Adrenal gland (tissue), 12 donors: ENCODE data around the gene ANKMY1. TPM values are rescaled to one million over a fixed set of nuclear protein-coding genes. Genes with fewer than 3 reads are reported as not detected.
A peak's percentile ranks its signal among the peaks of the same experiment; 100 is the strongest.

Experiments
- DNase-seq, 7 donors: peaks; one replicate each; pipeline ENCODE4 v3.0.0-alpha.2; 2019 to 2020
- H3K27ac ChIP-seq, 5 donors: fragments of 200-600 bp; sonication (generic) in 4 of 5; 1 replicate in 3 of 5; 2 replicates in 2 of 5; pipeline versions ENCODE4 v1.5.1 to v1.8.0; 2016 to 2020; ENCODE audit warnings: mild to moderate bottlenecking in 1 of 5
- H3K27me3 ChIP-seq: fragments of 200-600 bp; 2 replicates; pipeline ENCODE4 v1.8.0; 2021
- H3K36me3 ChIP-seq, 2 donors: fragments of 200-600 bp; replicated peaks in 1 of 2; 1 replicate in 1 of 2; 2 replicates in 1 of 2; pipeline versions ENCODE4 v1.5.1 to v1.8.0; 2018 to 2022
- H3K4me1 ChIP-seq, 2 donors: fragments of 200-600 bp; replicated peaks in 1 of 2; 1 replicate in 1 of 2; 2 replicates in 1 of 2; pipeline versions ENCODE4 v1.5.1 to v1.8.0; 2018 to 2021
- H3K4me3 ChIP-seq, 4 donors: fragments of 200-600 bp; sonication (generic) in 3 of 4; one replicate each; pipeline ENCODE4 v1.5.1; 2016 to 2018
- H3K9me3 ChIP-seq, 3 donors: fragments of 200-600 bp; sonication (generic) in 1 of 3; replicated peaks in 1 of 3; 1 replicate in 2 of 3; 2 replicates in 1 of 3; pipeline versions ENCODE4 v1.5.1 to v1.8.0; 2016 to 2021
- CTCF ChIP-seq, 6 experiments: fragments of 450-650 bp in 4 of 6; fragments of 200-600 bp in 2 of 6; sonication (generic) in 1 of 6; IDR thresholded peaks; 1 replicate in 5 of 6; 2 replicates in 1 of 6; pipeline versions ENCODE4 v1.5.1 to v1.8.0; 2016 to 2021; ENCODE audit warnings: antibody characterized with exemption in 6 of 6, mild to moderate bottlenecking in 2 of 6, moderate library complexity in 1 of 6
- POLR2A ChIP-seq, 2 donors: fragments of 450-650 bp; IDR thresholded peaks; one replicate each; pipeline ENCODE4 v1.6.1; 2017; ENCODE audit warnings: antibody characterized with exemption in 2 of 2, mild to moderate bottlenecking in 2 of 2, moderate library complexity in 1 of 2
- WGBS, 4 donors: extraction: QIAGEN DNeasy Blood & Tissue Kit in 2 of 4; methylation state at CpG; one replicate each; pipeline versions ENCODE4 v1.1.5 to v1.1.7; 2013 to 2017; 5-methylcytosine and 5-hydroxymethylcytosine counted together
- intact Hi-C, 2 donors: fragments of 100-400 bp; cut with DNase I; formaldehyde crosslinking; loops; one replicate each; pipeline versions ENCODE4 v1.14.1 to v1.15.0; 2022 to 2023
- polyA plus RNA-seq, 3 donors: library from polyadenylated mRNA; stranded (reverse); fragments of 200-250 nt in 2 of 3; fragments of 350-450 nt in 1 of 3; fragmentation: Illumina TruSeq in 1 of 3; extraction: RNeasy Lipid Tissue Mini Kit (QIAGEN cat#74804) in 1 of 3; gene quantifications; one replicate each; pipeline ENCODE4 v1.2.3, GENCODE V29; 2013 to 2014
- total RNA-seq, 9 donors: library from RNA; depleted of rRNA in 4 of 9; stranded (reverse); fragments of >200 nt in 4 of 9; fragments of 120-200 nt in 1 of 9; fragmentation: NEBNext Ultra II Directional in 1 of 9; extraction: Animal tissue kit (Norgen Biotek cat#: 25700) in 1 of 9; gene quantifications; one replicate each; pipeline versions ENCODE4 v1.1.0 to v1.2.4, GENCODE V29; 2013 to 2023
- donor health status: healthy with polysubstance abuse.
- donor health status: Bipolar disorder and iron deficiency.
- donor health status: DM: yes; HTN: yes; CAD: no.
- donor health status: DM: no; HTN: no; CAD: no.
- donor health status: DM: no; HTN: no; CAD: no.
- donor health status: DM: yes; HTN: yes; CAD: no.

Gene ANKMY1
- total and polyA plus RNA-seq, 12 donors = 7.2 to 31.7 (median 12.0) TPM

- Histone ChIP-seq H3K36me3 (peaks cover 0 to 5% of the 10 kb centered on the region in 2 donors), H3K27ac (no peak overlapping the region), H3K9me3 (no peaks in the 10 kb centered on the region), H3K4me3 (no peak overlapping the region), H3K4me1 (no peaks in the 10 kb centered on the region), H3K27me3 (no peaks in the 10 kb centered on the region)
- TF ChIP-seq CTCF (IDR thresholded peaks at IDR 0.05) = no peak
- TF ChIP-seq POLR2A (IDR thresholded peaks at IDR 0.05) = no peak
- 90 to 100% (median 94%) methylated on average over 2 of the region's 2 CpGs for WGBS, 4 donors
- peak in 2 of 7 donors; percentile 18 to 41 for DNase-seq
- intact Hi-C loops = loop anchor here (5.0 to 10.0 kb wide), 3 partner anchors 188 to 320 kb away; no protein-coding TSS in a partner anchor
These were observed 43.2 kb downstream of the ANKMY1 start for GRCh38 chr2:240514631-240515030.

- Histone ChIP-seq H3K27ac (no peak overlapping the region), H3K4me1 (no peaks in the 10 kb centered on the region), H3K9me3 (no peaks in the 10 kb centered on the region), H3K36me3 (peaks cover 0 to 5% of the 10 kb centered on the region in 2 donors), H3K4me3 (no peak overlapping the region), H3K27me3 (no peaks in the 10 kb centered on the region)
- intact Hi-C loops = loop anchor here (5.0 to 10.0 kb wide), 3 partner anchors 189 to 321 kb away; no protein-coding TSS in a partner anchor
- peak; percentile 70 to 92 (median 88) for TF ChIP-seq CTCF (IDR thresholded peaks at IDR 0.05)
- TF ChIP-seq POLR2A (IDR thresholded peaks at IDR 0.05) = no peak
- peak; percentile 78 to 93 (median 85) for DNase-seq
- WGBS, 4 donors = 38 to 68% (median 41%) methylated on average over 6 to 13 of the region's 13 CpGs
These were observed 44.1 kb downstream of the ANKMY1 start for GRCh38 chr2:240513549-240514287.

- intact Hi-C loops = loop anchor here (5.0 to 10.0 kb wide), 3 partner anchors 189 to 322 kb away; no protein-coding TSS in a partner anchor
- peaks cover 0 to 5% of the 10 kb centered on the region in 2 donors for H3K36me3 ChIP-seq
- peak in 2 of 7 donors; percentile 17 to 46 for DNase-seq
- no peaks in the 10 kb centered on the region for H3K27me3 ChIP-seq
- TF ChIP-seq POLR2A (IDR thresholded peaks at IDR 0.05) (no peak), CTCF (IDR thresholded peaks at IDR 0.05) (no peak)
- no peaks in the 10 kb centered on the region for H3K4me1 ChIP-seq
- H3K27ac ChIP-seq = no peak overlapping the region
- no peak overlapping the region for H3K4me3 ChIP-seq
- 94 to 98% (median 95%) methylated on average over 17 to 21 of the region's 21 CpGs for WGBS, 4 donors
- no peaks in the 10 kb centered on the region for H3K9me3 ChIP-seq
These were observed 44.9 kb downstream of the ANKMY1 start for GRCh38 chr2:240512666-240513535.

GRCh38 chr2:240512109-240512485 is 45.7 kb downstream of the ANKMY1 start:
- Histone ChIP-seq H3K9me3 (no peaks in the 10 kb centered on the region), H3K27me3 (no peaks in the 10 kb centered on the region), H3K4me1 (no peaks in the 10 kb centered on the region), H3K36me3 (peaks cover 0 to 5% of the 10 kb centered on the region in 2 donors), H3K27ac (no peak overlapping the region), H3K4me3 (no peak overlapping the region)
- intact Hi-C loops = loop anchor here (5.0 to 10.0 kb wide), 3 partner anchors 190 to 323 kb away; no protein-coding TSS in a partner anchor
- WGBS, 4 donors = 87 to 96% (median 92%) methylated on average over 3 to 11 of the region's 11 CpGs
- TF ChIP-seq POLR2A (IDR thresholded peaks at IDR 0.05) (no peak), CTCF (IDR thresholded peaks at IDR 0.05) (no peak)
- DNase-seq = peak in 2 of 7 donors; percentile 16 to 31
